Osteocyte (in vitro differentiated cells): Measurements from ENCODE around the gene MT4. TPM values are rescaled to one million over a fixed set of nuclear protein-coding genes. Genes with fewer than 3 reads are reported as not detected.

Source experiments
- DNase-seq: peaks from one replicate; pipeline ENCODE4 v3.0.0; 2021; ENCODE audit warnings: mixed read lengths; ENCODE audit not compliant: unreplicated experiment; ENCODE audit errors: extremely low spot score
- H3K27ac Mint-ChIP-seq: one replicate; pipeline ENCODE4 v1.8.0; 2021; ENCODE audit warnings: mild to moderate bottlenecking, mixed read lengths; ENCODE audit not compliant: unreplicated experiment
- H3K27me3 Mint-ChIP-seq: one replicate; pipeline ENCODE4 v1.8.0; 2021; ENCODE audit warnings: mixed read lengths; ENCODE audit not compliant: unreplicated experiment
- H3K36me3 Mint-ChIP-seq: one replicate; pipeline ENCODE4 v1.8.0; 2021; ENCODE audit warnings: mixed read lengths; ENCODE audit not compliant: unreplicated experiment
- H3K4me1 Mint-ChIP-seq: one replicate; pipeline ENCODE4 v1.8.0; 2021; ENCODE audit warnings: mixed read lengths; ENCODE audit not compliant: unreplicated experiment
- H3K4me3 Mint-ChIP-seq: one replicate; pipeline ENCODE4 v1.8.0; 2021; ENCODE audit warnings: mild to moderate bottlenecking, moderate library complexity, mixed read lengths; ENCODE audit not compliant: unreplicated experiment
- H3K9me3 Mint-ChIP-seq: one replicate; pipeline ENCODE4 v1.8.0; 2021; ENCODE audit warnings: mixed read lengths; ENCODE audit not compliant: unreplicated experiment
- CTCF ChIP-seq: fragments of 200-600 bp; sonication (generic); IDR thresholded peaks from 2 replicates; pipeline ENCODE4 v1.5.0; 2021; ENCODE audit warnings: antibody characterized with exemption, mild to moderate bottlenecking, moderate library complexity
- total RNA-seq: library from RNA; stranded (reverse); gene quantifications from 2 replicates; pipeline ENCODE4 v1.2.1, GENCODE V29; 2021

The MT4 gene
- total RNA-seq, 1 donor from 2014 or later = not detected

DNA sequence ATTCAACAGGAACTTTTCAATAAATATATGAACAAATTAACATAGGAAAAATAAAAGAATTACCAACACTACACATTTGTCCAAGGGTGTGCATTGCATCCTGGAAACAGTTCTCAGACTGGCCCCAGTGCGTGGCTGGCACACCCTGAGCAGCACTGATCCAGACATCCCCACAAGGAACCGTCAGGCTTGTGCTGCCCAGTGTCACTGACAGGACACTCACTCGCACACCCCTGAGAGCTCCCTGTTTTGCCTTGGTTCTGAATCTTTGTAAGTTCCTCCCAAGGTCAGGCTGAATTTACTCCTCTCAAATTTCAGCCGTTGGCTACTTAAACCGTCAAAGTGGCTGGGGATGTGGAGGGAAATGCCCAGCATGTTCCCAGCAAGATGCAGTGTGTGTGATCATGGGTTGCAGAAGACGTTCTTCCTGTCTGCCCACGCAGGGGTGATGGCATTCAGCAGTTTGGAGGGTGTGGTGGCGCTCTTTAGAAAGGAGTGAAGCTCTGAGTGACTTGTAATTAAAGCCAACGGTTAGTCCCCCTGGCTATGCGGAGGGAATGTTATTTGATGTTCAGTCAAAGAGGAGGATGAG, 45.2 kb downstream of the MT4 start:
- no peaks in the 10 kb centered on the region for H3K27me3 Mint-ChIP-seq

DNA sequence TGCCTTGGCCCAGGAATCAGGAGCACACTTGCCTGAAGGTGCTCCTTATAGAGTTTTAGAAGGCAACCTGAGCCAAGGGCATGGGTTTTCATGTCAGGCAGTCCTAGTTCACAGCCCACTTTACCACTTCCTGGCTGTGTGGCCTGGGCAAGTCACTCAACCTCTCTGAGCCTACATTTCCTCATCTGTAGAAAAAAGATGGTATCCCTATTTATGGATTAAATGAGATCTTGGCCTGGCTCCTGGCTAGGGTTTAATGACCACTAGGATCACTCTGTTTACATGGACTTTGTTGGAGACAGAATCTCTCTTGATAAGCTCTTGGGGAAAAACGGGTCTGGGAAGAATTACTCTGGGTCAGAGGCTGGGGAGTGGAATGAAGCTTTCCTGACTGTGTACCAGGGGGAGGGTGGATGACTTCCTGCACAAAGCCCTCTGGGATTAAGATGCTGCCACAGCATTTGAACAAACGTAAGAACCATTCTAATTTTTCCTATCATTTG, 45.8 kb downstream of the MT4 start:
- no peak for TF ChIP-seq CTCF
- Mint-ChIP-seq H3K27ac (peak overlapping the region; percentile 98), H3K4me1 (peaks cover 57% of the 10 kb centered on the region), H3K9me3 (no peaks in the 10 kb centered on the region), H3K4me3 (peak overlapping the region; percentile 90), H3K36me3 (no peaks in the 10 kb centered on the region), H3K27me3 (no peaks in the 10 kb centered on the region)
- no peak for DNase-seq

More for the DNA sequence above, 45.2 kb downstream of the MT4 start:
- Mint-ChIP-seq H3K27ac (peak overlapping the region; percentile 98), H3K36me3 (no peaks in the 10 kb centered on the region), H3K9me3 (no peaks in the 10 kb centered on the region), H3K4me1 (peaks cover 57% of the 10 kb centered on the region), H3K4me3 (peak overlapping the region; percentile 90)
- no peak for TF ChIP-seq CTCF
- DNase-seq = no peak

DNA sequence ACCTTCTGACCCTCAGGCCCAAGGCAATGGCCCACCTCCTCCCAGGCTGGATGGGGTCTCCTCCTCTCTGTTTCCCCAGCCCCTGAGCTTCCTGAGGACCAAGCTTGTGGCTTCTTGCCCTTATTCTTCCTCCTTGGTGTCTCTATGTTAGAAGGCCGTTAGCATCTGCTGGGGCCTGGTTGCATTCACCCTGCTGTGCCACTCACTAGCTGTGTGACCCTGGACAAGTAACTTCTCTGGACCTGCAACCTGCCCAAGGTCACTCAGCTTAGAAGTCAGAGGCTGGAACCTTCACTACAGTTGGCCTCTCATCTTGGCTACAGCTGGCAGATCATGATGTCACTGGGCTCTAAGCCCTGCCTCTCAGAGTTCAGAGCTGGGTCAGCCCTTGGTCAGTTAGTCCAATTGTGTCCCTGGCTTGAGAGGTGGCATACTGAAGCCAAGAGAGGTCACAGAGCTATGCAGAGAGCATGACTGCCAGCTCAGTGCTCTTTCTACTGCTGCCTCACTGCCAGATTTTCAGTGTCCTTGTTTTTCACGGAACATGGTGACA, 46.5 kb downstream of the MT4 start:
- Mint-ChIP-seq H3K36me3 (no peaks in the 10 kb centered on the region), H3K9me3 (no peaks in the 10 kb centered on the region), H3K27ac (peak overlapping the region; percentile 98), H3K27me3 (no peaks in the 10 kb centered on the region), H3K4me3 (peak overlapping the region; percentile 42), H3K4me1 (peaks cover 50% of the 10 kb centered on the region)
- DNase-seq = no peak
- no peak for TF ChIP-seq CTCF

DNA sequence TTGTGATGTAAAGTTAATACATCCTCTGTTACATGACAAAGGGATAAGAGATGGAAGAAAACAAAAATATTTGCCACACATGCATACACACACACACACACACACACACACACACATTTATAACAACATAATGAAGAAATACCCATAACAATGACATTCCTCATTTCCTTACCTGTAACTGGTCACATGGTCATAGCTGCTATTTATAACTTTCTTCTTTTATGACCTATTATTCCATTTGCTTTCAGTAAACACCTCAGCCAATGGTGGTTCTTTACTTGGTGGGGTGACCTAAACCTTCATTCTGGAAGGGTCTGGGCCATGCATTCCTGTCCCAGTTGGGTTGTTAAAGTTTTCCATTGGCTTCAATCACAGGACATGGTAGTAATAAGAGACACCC, 48.8 kb downstream of the MT4 start:
- no peaks in the 10 kb centered on the region for H3K36me3 Mint-ChIP-seq
- no peak for TF ChIP-seq CTCF
- H3K27me3 Mint-ChIP-seq = no peaks in the 10 kb centered on the region
- no peak overlapping the region for H3K4me3 Mint-ChIP-seq
- no peaks in the 10 kb centered on the region for H3K9me3 Mint-ChIP-seq
- no peak for DNase-seq
- H3K4me1 Mint-ChIP-seq = peaks cover 39% of the 10 kb centered on the region
- H3K27ac Mint-ChIP-seq = no peak overlapping the region

DNA sequence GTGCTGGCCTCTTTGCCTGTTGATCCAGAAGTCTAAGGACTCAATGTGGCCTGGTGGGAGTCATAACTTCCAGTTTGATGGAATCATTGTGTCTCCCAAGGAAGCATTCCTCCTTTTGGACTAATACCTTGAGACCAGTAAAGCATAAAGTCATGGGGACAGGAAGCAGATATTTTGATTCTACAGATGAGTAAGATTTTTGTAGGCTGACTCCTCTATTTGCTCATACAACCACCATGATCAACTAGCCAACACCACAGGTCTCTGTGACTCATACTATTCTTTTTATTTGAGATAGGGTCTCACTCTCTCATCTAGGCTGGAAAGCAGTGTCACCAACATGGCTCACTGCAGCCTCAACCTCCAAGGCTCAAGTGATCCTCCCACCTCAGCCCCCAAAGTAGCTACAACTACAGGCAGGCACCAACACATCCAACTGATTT, 49.7 kb downstream of the MT4 start:
- Mint-ChIP-seq H3K4me1 (peaks cover 39% of the 10 kb centered on the region), H3K27me3 (no peaks in the 10 kb centered on the region), H3K36me3 (no peaks in the 10 kb centered on the region), H3K27ac (peak overlapping the region; percentile 23), H3K4me3 (no peak overlapping the region), H3K9me3 (no peaks in the 10 kb centered on the region)
- TF ChIP-seq CTCF = no peak
- no peak for DNase-seq
